SJCRH30 (cell line): Measurements from ENCODE around the gene EHHADH. TPM values are rescaled to one million over a fixed set of nuclear protein-coding genes. Genes with fewer than 3 reads are reported as not detected.
A peak's percentile ranks its signal among the peaks of the same experiment; 100 is the strongest.

ENCODE experiments used
- DNase-seq, 2 experiments: peaks; one replicate each; pipeline ENCODE4 v3.0.0-alpha.2; 2015 to 2020
- H3K27ac ChIP-seq: fragments of 250-450 bp; sonication (Bioruptor Pico); 2 replicates; pipeline ENCODE4 v1.5.1; 2020; ENCODE audit warnings: mild to moderate bottlenecking, moderate library complexity
- H3K27me3 ChIP-seq: fragments of 250-450 bp; sonication (Bioruptor Pico); 2 replicates; pipeline ENCODE4 v1.5.1; 2020; ENCODE audit warnings: mild to moderate bottlenecking, moderate library complexity
- H3K36me3 ChIP-seq: fragments of 250-450 bp; sonication (Bioruptor Pico); 2 replicates; pipeline ENCODE4 v1.5.1; 2020; ENCODE audit warnings: mild to moderate bottlenecking, moderate library complexity
- H3K4me1 ChIP-seq: fragments of 250-450 bp; sonication (Bioruptor Pico); 2 replicates; pipeline ENCODE4 v1.5.1; 2020; ENCODE audit warnings: mild to moderate bottlenecking, moderate library complexity
- H3K4me3 ChIP-seq: fragments of 250-450 bp; sonication (Bioruptor Pico); 2 replicates; pipeline ENCODE4 v1.5.1; 2020; ENCODE audit warnings: mild to moderate bottlenecking, moderate library complexity
- H3K9me3 ChIP-seq: fragments of 250-450 bp; sonication (Bioruptor Pico); replicated peaks from 2 replicates; pipeline ENCODE4 v1.5.1; 2020; ENCODE audit warnings: mild to moderate bottlenecking, moderate library complexity
- total RNA-seq: library from RNA; depleted of rRNA; stranded (reverse); fragments of >200 nt; shearing (Covaris generic); gene quantifications from 2 replicates; pipeline ENCODE4 v1.2.3, GENCODE V29; 2014

The EHHADH gene
- total RNA-seq, 1 experiment from 2014 or later, result 5.7 TPM

DNA sequence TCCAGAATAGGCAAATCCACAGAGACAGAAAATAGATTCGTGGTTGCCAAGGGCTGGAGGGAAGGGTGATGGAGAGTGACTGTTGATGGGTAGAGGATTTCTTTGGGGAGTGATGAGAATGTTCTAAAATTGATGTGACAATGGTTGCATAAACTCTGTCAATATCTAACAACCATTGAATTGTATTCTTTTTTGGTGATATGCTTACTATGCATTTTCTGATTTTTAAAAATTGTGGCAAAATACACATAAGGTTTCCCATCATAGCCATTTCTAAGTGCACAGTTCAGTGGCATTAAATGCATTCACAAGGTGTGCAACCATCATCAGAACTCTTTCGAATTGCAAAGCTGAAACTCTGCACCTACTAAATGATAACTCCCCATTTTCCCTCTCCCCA, 56.8 kb downstream of the EHHADH start:
- H3K4me3 ChIP-seq, result no peak overlapping the region
- no peak overlapping the region for H3K27ac ChIP-seq
- 0 out of 2 replicates have a peak, but pooled peaks cover 4% of the 10 kb centered on the region for H3K9me3 ChIP-seq
- no peak for DNase-seq
- H3K36me3 ChIP-seq, result no peaks in the 10 kb centered on the region
- H3K4me1 ChIP-seq, result no peaks in the 10 kb centered on the region
- H3K27me3 ChIP-seq, result no peaks in the 10 kb centered on the region

DNA sequence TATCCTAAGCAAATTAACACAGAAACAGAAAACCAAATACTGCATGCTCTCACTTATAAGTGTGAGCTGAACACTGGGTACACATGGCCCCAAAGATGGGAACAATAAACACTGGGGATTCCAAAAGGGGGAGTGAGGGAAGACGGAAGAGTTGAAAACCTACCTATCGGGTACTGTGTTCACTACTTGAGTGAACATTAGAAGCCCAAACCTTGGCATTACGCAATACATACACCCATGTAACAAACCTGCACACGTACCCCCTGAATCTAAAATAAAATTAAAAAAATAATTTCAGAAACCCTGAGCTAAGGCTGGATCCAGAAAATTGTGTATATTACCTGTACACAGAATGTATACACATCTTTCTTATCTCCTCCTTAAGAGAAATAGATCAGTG, 58.2 kb downstream of the EHHADH start:
- H3K9me3 ChIP-seq, result peaks cover 4% of the 10 kb centered on the region; the same call in 1 of the 2 replicates
- H3K4me3 ChIP-seq, result no peak overlapping the region
- DNase-seq, result no peak
- H3K27ac ChIP-seq, result no peak overlapping the region
- no peaks in the 10 kb centered on the region for H3K4me1 ChIP-seq
- H3K27me3 ChIP-seq, result no peaks in the 10 kb centered on the region
- no peaks in the 10 kb centered on the region for H3K36me3 ChIP-seq

DNA sequence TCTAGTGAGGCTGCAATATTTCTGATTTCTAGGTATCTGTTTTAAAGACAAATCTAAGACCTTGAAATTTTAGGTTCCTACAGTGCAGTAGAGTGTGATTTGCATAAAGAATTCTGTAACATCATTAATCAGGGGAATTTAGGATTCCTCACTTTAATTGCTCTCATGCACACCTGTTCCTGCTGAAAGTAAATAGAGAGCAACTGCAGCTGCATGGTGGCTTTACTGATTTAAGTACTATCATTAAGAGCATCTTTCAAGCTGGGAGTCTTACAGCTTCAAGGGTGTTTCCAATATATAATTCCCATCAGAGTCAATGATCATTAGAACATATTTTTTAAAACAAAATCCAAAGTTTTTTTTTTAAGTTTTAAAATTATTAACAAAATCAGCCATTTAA, 65.0 kb downstream of the EHHADH start:
- H3K4me1 ChIP-seq, result peaks cover 26% of the 10 kb centered on the region
- no peaks in the 10 kb centered on the region; the same call in 1 of the 2 replicates for H3K9me3 ChIP-seq
- DNase-seq, result peak; percentile 55 to 81
- H3K36me3 ChIP-seq, result no peaks in the 10 kb centered on the region
- no peak overlapping the region for H3K4me3 ChIP-seq
- H3K27me3 ChIP-seq, result no peaks in the 10 kb centered on the region
- peak overlapping the region; percentile 86 for H3K27ac ChIP-seq

DNA sequence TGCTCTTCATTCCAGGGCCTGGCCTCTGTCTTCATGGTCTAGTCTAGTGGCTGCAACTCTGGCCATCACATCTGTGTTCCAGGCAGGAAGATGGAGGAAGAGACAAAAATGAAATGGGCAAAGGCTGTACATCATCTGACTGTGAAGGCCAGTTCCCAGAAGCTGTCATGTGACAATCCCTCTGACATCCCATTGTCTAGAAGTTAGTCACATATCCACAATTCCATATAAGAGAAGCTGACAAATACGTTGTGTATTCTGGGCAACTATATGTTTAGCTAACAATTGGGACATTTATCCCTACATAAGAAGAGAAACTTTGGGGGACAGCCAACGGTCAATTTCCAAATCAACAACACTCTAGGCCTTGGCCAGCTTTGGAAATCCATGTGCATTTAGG, 66.5 kb downstream of the EHHADH start:
- Histone ChIP-seq H3K36me3 (no peaks in the 10 kb centered on the region), H3K27ac (peak overlapping the region; percentile 86), H3K9me3 (no peaks in the 10 kb centered on the region; the same call in 1 of the 2 replicates), H3K27me3 (no peaks in the 10 kb centered on the region), H3K4me1 (peaks cover 26% of the 10 kb centered on the region), H3K4me3 (no peak overlapping the region)
- no peak for DNase-seq

DNA sequence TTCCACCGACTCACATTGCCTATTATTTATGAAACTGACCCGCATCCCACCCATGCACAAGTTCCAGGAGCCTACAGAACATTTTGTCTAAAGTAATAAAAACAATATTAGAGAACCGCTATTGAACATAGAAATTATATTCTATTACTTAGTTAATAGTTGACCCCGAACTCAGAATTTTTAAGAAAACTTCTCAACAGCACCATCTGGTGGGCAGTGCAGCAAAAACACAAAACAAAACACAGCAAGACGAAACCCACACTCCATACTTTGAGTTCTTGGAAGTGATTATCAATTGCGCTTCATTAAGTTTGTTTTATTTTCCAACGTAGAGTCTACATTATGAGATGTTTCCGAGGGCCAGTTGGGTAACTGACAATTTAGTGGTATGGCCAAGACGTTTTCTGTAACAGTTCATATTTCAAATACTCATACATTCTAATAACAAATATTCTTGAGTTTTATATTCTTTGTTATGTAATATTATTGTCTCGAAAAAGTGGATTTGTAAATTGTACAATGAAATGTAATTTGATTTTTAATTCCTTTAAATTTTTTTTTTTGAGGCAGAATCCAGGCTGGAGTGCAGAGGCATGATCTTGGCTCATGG, 77.0 kb downstream of the EHHADH start:
- Histone ChIP-seq H3K9me3 (no peaks in the 10 kb centered on the region), H3K4me1 (peaks cover 4% of the 10 kb centered on the region; the same call in 1 of the 2 replicates), H3K27ac (peak overlapping the region; percentile 81), H3K36me3 (no peaks in the 10 kb centered on the region), H3K27me3 (no peaks in the 10 kb centered on the region), H3K4me3 (peak overlapping the region; percentile 50)
- DNase-seq, result peak; percentile 40 to 71

DNA sequence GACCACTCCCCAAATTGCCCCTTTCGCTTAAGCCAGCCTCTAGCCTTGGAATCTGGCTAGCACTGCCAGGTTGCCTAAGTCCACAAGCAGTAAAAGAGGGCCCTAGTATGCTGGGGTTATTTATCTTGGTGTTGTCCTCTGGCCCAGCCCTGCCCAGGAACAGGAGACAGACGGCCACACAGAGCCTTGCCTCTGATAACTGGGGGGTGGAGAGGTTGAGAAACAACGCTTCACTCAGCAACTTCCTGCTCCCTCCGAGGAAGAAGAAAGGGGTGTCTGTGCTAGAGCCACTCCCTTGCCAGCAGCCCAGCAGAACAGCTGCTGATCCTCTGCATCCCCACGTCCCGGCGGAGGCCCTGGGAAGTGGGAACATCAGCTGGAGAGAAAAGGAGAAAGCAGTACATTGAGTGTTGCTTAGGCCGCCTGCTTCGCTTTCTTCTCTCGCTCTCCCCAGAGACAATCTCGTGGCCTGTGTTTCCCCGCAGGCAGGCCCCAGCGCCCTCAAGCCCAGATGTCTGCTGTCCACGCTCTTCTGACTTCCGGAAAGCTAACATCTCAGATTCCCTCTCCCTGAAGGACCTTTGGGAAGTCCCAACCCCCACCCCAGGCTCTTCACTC, 78.4 kb downstream of the EHHADH start:
- Histone ChIP-seq H3K27me3 (no peaks in the 10 kb centered on the region), H3K9me3 (no peaks in the 10 kb centered on the region), H3K36me3 (no peaks in the 10 kb centered on the region), H3K4me1 (peaks cover 4% of the 10 kb centered on the region; the same call in 1 of the 2 replicates), H3K4me3 (peak overlapping the region; percentile 50), H3K27ac (peak overlapping the region; percentile 81)
- DNase-seq, result peak; percentile 96 to 97

DNA sequence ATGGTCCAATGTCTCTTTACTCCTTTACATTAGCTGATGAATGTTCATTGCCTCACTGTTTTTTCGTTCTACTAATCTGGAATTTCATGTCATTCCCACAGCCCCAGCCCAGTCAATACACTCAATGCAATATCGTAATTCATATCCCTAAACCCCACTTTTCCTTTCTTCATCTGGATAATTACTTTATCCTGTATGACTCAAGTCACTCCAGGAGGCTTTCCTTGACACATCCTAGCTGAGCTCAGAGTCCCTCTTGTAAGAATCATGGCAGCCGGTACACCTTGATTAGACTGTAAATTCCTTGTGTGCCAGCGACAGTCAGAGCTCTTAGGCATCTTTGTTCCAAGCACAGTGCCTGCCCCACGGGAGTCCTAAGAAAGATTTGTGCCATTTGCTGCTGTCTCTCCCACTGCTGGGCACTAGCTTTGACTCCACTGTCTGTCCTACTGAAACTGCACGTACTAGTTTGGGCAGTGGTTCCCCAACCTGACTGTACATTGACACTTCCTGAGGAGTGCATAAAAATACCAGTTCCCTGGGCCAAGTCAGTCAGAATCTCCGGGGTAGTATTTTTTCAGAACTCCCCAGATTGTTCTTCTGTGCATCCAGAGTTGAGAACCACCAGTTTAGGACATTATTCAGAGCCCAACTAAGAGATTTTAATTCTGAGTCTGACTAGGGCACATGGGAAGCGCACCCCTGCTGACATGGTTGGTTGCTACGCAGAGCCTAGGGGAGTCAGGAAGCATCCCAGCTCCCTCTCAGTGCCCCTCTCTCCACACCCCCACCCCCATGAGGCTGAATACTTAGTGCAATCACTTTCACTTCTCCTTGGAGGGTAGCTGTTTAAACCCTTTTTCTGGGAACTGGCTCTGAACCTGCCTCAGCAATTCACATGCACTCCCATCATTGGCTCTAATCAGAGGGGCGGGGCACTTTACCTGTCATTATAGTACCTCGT, 81.5 kb downstream of the EHHADH start:
- H3K4me1 ChIP-seq, result peaks cover 4% of the 10 kb centered on the region; the same call in 1 of the 2 replicates
- no peaks in the 10 kb centered on the region for H3K36me3 ChIP-seq
- no peak overlapping the region for H3K4me3 ChIP-seq
- H3K27me3 ChIP-seq, result no peaks in the 10 kb centered on the region
- DNase-seq, result no peak
- H3K9me3 ChIP-seq, result no peaks in the 10 kb centered on the region
- no peak overlapping the region for H3K27ac ChIP-seq

DNA sequence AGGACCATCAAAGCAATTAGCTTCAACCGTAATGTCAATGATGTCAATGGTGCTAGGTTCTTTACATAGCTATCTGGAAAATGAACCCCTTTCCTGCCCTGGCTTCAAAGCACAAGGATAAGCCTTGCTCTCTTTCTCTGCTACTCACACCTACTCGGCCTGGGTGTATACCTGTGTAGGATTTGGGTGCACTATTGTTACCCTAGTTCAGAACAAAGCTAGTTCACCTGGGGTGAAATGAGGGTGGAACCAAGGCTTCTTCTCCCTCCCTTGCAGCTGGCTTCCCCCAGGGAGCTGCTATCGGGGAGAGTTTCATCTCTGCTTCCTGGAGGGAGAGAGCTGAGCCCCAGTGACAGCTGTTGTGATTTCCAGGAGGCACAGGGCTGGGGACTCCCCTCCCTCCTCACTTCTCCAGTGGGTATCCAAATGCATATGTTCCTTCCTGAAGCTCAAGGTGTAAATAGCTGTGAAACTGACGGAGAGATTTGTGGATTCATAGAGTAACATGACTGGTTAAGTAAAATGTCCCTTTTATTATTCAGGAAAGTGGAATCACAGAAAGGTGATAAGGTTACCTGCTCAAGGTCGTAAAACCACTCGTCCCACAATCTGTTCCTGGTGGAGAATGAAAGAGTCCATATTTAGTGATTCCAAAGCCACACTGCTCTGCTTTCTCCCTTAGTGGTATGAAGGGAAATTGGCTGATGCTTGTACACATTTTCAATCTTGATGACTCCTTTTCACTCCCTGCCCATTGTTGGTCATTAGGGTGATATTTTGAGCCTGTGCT, 89.2 kb downstream of the EHHADH start:
- peaks cover 8% of the 10 kb centered on the region for H3K4me1 ChIP-seq
- no peak overlapping the region for H3K4me3 ChIP-seq
- peak; percentile 77 to 86 for DNase-seq
- no peaks in the 10 kb centered on the region for H3K27me3 ChIP-seq
- H3K36me3 ChIP-seq, result no peaks in the 10 kb centered on the region
- no peak overlapping the region for H3K27ac ChIP-seq
- H3K9me3 ChIP-seq, result no peaks in the 10 kb centered on the region

DNA sequence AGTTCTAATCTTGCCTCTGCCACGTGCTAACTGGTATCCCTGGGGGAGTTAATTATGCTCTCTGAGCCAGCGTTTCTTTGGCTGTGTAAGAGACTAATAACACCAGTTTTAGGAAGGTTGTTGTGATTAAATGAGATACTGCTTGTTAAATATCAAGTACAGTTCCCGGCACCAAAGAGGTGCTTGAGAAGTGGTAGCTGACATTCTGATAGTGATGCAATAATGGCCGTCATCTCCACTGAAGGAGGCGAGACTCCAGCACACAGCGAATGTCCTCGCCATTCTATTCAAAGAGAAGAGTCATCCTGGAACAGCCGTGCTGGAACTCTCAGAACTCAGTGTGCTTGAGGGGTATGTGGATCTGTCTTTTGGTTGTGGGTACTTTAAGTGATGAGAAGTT, 91.2 kb downstream of the EHHADH start:
- Histone ChIP-seq H3K36me3 (no peaks in the 10 kb centered on the region), H3K27me3 (no peaks in the 10 kb centered on the region), H3K27ac (no peak overlapping the region), H3K9me3 (no peaks in the 10 kb centered on the region), H3K4me1 (peaks cover 8% of the 10 kb centered on the region), H3K4me3 (no peak overlapping the region)
- no peak for DNase-seq

DNA sequence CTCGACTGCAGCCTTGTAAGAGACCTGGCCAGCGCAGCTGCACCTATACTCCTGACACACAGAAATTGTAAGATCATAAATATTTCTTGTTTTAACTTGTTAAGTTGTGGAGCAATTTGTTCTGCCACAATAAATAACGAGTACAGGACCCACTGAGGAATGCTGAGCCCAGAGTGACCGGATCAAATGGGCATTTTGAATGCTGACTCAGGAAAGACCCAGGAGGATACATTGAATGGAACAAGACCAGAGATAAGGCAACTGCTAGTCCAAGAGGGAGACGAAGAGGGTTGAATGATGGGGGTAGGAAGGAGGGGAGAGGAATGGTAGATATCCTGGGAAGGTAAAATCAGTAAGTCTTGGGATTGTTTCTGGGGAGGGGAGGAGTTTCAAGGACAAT, 92.1 kb downstream of the EHHADH start:
- no peak for DNase-seq
- Histone ChIP-seq H3K4me1 (peaks cover 8% of the 10 kb centered on the region), H3K27ac (no peak overlapping the region), H3K27me3 (no peaks in the 10 kb centered on the region), H3K36me3 (no peaks in the 10 kb centered on the region), H3K4me3 (no peak overlapping the region), H3K9me3 (no peaks in the 10 kb centered on the region)

DNA sequence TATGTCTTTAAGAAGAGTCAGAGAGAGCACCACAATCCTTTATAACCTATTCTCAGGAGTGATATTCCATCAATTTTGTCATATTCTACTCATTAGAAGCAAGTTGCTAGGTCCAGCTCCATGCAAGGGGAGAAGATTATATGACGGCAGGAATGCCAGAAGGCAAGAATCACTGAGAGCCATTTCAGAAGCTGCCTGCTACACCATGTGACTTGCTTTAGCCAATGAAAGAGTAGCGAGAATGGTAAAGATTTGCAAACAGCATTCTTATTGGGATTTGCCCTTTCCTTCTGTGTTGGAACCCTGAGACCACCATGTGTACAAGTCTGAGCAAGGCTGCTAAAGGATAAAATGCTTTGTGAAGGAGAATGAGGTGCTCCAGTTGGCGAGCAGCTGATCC, 96.5 kb downstream of the EHHADH start:
- DNase-seq, result no peak
- H3K27me3 ChIP-seq, result no peaks in the 10 kb centered on the region
- no peaks in the 10 kb centered on the region for H3K9me3 ChIP-seq
- 0 out of 2 replicates have a peak, but pooled peaks cover 3% of the 10 kb centered on the region for H3K4me1 ChIP-seq
- no peak overlapping the region for H3K27ac ChIP-seq
- no peak overlapping the region for H3K4me3 ChIP-seq
- no peaks in the 10 kb centered on the region for H3K36me3 ChIP-seq

DNA sequence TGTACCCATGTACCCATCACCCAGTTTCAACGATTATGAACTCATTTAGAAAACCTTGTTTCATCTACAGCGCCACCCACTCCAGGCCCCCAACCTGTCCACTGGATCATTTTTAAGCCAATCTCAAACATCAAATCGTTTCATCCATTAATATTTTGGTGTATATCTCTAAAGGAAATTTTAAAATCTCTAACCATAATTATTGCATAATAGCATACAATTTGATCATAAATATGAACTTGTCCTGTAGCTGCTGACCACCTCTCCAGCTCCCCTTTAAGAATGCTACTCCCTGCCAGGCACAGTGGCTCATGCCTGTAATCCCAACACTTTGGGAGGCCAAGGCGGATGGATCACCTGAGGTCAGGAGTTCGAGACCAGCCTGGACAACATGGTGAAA, 98.2 kb downstream of the EHHADH start:
- Histone ChIP-seq H3K27me3 (no peaks in the 10 kb centered on the region), H3K36me3 (no peaks in the 10 kb centered on the region), H3K4me1 (peaks cover 7% of the 10 kb centered on the region; the same call in 1 of the 2 replicates), H3K27ac (no peak overlapping the region), H3K4me3 (no peak overlapping the region), H3K9me3 (no peaks in the 10 kb centered on the region)
- no peak for DNase-seq

DNA sequence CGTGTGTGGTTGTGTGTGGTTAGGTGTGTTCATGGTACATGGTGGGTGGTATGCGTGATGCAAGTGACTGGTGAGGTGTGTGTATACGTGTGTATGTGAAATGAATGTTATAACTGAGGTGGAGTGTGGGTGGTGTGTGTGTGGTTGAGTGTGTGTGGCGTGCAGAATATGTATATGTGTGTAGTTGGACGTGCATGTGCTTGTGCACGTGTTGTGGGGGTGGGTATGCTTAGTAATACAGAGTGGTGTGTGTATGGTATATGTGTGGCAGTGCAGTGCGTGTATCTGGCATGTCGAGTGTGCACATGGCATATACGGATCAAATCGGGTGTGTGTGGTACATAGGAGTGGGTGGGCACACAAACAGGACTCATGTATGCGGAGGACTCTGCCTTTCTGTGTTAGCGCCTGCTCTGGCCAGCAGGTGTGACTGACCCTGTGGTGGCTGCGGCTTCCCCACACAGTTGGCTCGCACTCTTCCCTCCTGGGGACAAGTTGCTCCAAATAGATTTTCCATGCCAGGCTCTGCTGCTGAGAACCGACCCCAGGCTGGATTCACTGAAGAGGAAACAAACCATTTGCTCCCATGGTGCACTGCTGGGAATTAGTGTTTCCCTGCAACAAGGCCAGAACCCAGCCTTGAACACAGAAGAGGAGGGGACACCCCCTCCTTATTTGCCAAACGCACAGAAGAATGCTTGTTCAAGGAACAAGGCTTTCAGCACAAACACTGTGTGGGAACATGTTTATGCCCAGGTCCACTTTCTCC, 99.8 kb downstream of the EHHADH start:
- H3K4me1 ChIP-seq, result peaks cover 8% of the 10 kb centered on the region; the same call in 1 of the 2 replicates
- no peaks in the 10 kb centered on the region for H3K36me3 ChIP-seq
- H3K9me3 ChIP-seq, result no peaks in the 10 kb centered on the region
- H3K4me3 ChIP-seq, result peak overlapping the region; percentile 88
- no peak overlapping the region for H3K27ac ChIP-seq
- DNase-seq, result peak; percentile 45 to 64
- H3K27me3 ChIP-seq, result no peaks in the 10 kb centered on the region
